ENCODE data around the gene FBN1. TPM values are rescaled to one million over a fixed set of nuclear protein-coding genes. Genes with fewer than 3 reads are reported as not detected.

Gene FBN1
- total and polyA plus RNA-seq, 2 of the 13 experiments (the other 11 are each of a cell fraction or from before 2014, with no cell fraction given), result 1.5 to 3.0 TPM

GRCh38 chr15:48596415-48596814, 49.1 kb downstream of the FBN1 start (continued):
- TF ChIP-seq NPAS2 (CRISPR knock-in tag; IDR thresholded peaks at IDR 0.05; ENCODE audit: borderline replicate concordance) (no peak), AGO1 (IDR thresholded peaks at IDR 0.05; ENCODE audit: low read depth, low read length, poor library complexity, severe bottlenecking) (no peak), DNMT1 (CRISPR knock-in tag; IDR thresholded peaks at IDR 0.05) (no peak), ZNF496 (CRISPR knock-in tag; IDR thresholded peaks at IDR 0.05; ENCODE audit: insufficient replicate concordance) (no peak), KDM3A (CRISPR knock-in tag; IDR thresholded peaks at IDR 0.05; ENCODE audit: low read depth) (no peak), BCL6 (CRISPR knock-in tag; IDR thresholded peaks at IDR 0.05) (no peak), ZNF567 (CRISPR knock-in tag; IDR thresholded peaks at IDR 0.05; ENCODE audit: borderline replicate concordance) (no peak), ZNF737 (CRISPR knock-in tag; IDR thresholded peaks at IDR 0.05; ENCODE audit: borderline replicate concordance) (no peak), ZNF598 (CRISPR knock-in tag; IDR thresholded peaks at IDR 0.05; ENCODE audit: borderline replicate concordance) (no peak)

GRCh38 chr15:48595981-48596380, 49.5 kb downstream of the FBN1 start:
- no peaks in the 10 kb centered on the region for H4K20me1 ChIP-seq (ENCODE audit: insufficient read depth, low read length)
- H3K4me1 ChIP-seq (ENCODE audit: insufficient read depth, low read length), result no peaks in the 10 kb centered on the region
- DNase-seq (ENCODE audit: low spot score) (no peak), ATAC-seq (no peak), FAIRE-seq (no peak)
- no peak overlapping the region for H3K4me2 ChIP-seq (ENCODE audit: low read depth, low read length)
- H3K27ac ChIP-seq (ENCODE audit: extremely low read length, insufficient read depth, low read length), result no peak overlapping the region
- no peaks in the 10 kb centered on the region for H3K79me2 ChIP-seq (ENCODE audit: insufficient read depth, low read length)
- POLR2A ChIA-PET, result no interaction called here
- in situ Hi-C loops (cut with HindIII; ENCODE audit: extremely low pct_ligation_motif_present, low pct_unique_long_range_greater_than_20kb), result no loop called here
- CTCF ChIA-PET (ENCODE audit: low intra/inter-chr PET ratio, low total read pairs), result no interaction called here
- BruUV-seq (replicated peaks), result no TSS peak
- 73% methylated on average over 5 of the region's 5 CpGs for WGBS (ENCODE audit: low lambda C conversion rate)
- intact Hi-C loops (cut with micrococcal nuclease; ENCODE audit: unreplicated experiment), result no loop called here
- H2AFZ ChIP-seq (ENCODE audit: low read length), result no peak overlapping the region
- H3K9me3 ChIP-seq (ENCODE audit: low read length), result no peaks in the 10 kb centered on the region
- no peaks in the 10 kb centered on the region for H3K27me3 ChIP-seq (ENCODE audit: control insufficient read depth in 1 of 2, insufficient read depth in 2 of 2, low read length in 2 of 2)
- H3K9ac ChIP-seq (ENCODE audit: insufficient read depth, low read depth, low read length), result no peak overlapping the region
- no peaks in the 10 kb centered on the region for H3K36me3 ChIP-seq (replicated peaks in 1 of 2; ENCODE audit: control insufficient read depth in 1 of 2, insufficient read depth in 2 of 2, low read length in 2 of 2)
- no peak for TF ChIP-seq REXO4 (CRISPR knock-in tag; IDR thresholded peaks at IDR 0.05; ENCODE audit: borderline replicate concordance)
- TF ChIP-seq SMARCC2 (IDR thresholded peaks at IDR 0.05), result no peak
- no peak for TF ChIP-seq AGO2 (optimal IDR thresholded peaks at IDR 0.05; ENCODE audit: low read depth, low read length)
- no peak for TF ChIP-seq CTCF (CRISPR knock-in tag; IDR thresholded peaks at IDR 0.05)
- TF ChIP-seq MAFF (IDR thresholded peaks at IDR 0.05; ENCODE audit: low read depth, low read length), result no peak
- no peak for TF ChIP-seq CBX2 (IDR thresholded peaks at IDR 0.05; ENCODE audit: low read depth, low read length)
- no peak for TF ChIP-seq CBX2 (CRISPR knock-in tag; IDR thresholded peaks at IDR 0.05; ENCODE audit: low read depth)
- no peak overlapping the region for H3K4me3 ChIP-seq (replicated peaks in 1 of 3; ENCODE audit: insufficient read depth in 1 of 3, low read depth in 2 of 3, low read length in 3 of 3)
